Measurements from ENCODE around the gene TNIK.

GRCh38 chr3:171429635-171430034 lies 30.6 kb downstream of the TNIK start:
- TF ChIP-seq, protein P1, sequence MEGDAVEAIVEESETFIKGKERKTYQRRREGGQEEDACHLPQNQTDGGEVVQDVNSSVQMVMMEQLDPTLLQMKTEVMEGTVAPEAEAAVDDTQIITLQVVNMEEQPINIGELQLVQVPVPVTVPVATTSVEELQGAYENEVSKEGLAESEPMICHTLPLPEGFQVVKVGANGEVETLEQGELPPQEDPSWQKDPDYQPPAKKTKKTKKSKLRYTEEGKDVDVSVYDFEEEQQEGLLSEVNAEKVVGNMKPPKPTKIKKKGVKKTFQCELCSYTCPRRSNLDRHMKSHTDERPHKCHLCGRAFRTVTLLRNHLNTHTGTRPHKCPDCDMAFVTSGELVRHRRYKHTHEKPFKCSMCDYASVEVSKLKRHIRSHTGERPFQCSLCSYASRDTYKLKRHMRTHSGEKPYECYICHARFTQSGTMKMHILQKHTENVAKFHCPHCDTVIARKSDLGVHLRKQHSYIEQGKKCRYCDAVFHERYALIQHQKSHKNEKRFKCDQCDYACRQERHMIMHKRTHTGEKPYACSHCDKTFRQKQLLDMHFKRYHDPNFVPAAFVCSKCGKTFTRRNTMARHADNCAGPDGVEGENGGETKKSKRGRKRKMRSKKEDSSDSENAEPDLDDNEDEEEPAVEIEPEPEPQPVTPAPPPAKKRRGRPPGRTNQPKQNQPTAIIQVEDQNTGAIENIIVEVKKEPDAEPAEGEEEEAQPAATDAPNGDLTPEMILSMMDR (IDR thresholded peaks at IDR 0.05; ENCODE audit: low read depth, low read length, poor library complexity, severe bottlenecking), result no peak
- TF ChIP-seq EZH2phosphoT487 (IDR thresholded peaks at IDR 0.05; ENCODE audit: borderline replicate concordance, low read length), result no peak

Measured in DOHH2 (cell line).